WTC11 (cell line): Measurements from ENCODE around the gene C12orf56.

Source experiments
- ATF2 ChIP-seq: sonication (generic); formaldehyde crosslinking; IDR thresholded peaks from 2 replicates; pipeline ENCODE4 v1.8.1; 2022; ENCODE audit warnings: low read depth, missing genetic modification reagents, borderline replicate concordance
- CTCF ChIP-seq: fragments of 200-600 bp; IDR thresholded peaks from 2 replicates; pipeline ENCODE4 v1.8.0; 2022; ENCODE audit warnings: antibody characterized with exemption
- PRRX2 ChIP-seq: fragments of 250-450 bp; sonication (Bioruptor Pico); IDR thresholded peaks from 2 replicates; pipeline ENCODE4 v1.8.0; 2021; ENCODE audit warnings: mild to moderate bottlenecking
- ZNF317 ChIP-seq: sonication (generic); formaldehyde crosslinking; IDR thresholded peaks from 2 replicates; pipeline ENCODE4 v1.8.1; 2023; ENCODE audit warnings: low read depth, mild to moderate bottlenecking, moderate library complexity, missing genetic modification reagents, borderline replicate concordance

DNA sequence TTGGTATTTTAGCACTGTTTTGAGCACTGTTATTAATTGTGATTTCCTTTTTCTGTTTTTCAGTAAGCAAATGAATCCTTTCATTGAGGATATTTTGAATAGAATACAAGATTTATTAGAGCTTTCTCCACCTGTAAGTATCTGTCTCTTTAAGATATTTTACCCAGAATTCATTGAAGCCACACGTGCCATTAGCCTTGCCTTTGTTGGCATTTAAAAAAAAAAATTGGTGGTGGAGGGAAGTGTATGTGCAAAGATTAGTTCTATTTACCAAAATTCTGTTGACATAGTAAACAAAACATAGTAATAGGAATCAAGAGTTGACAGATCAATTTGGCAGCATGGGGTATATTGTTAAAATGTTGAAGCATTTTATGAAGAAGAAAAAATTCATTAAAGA is 37.4 kb upstream of the C12orf56 start:
- TF ChIP-seq CTCF (no peak), PRRX2 (CRISPR knock-in tag) (no peak), ZNF317 (CRISPR knock-in tag) (no peak), ATF2 (CRISPR knock-in tag) (no peak)
